Stimulated activated naive CD8-positive, alpha-beta T cell treated with anti-CD3 and anti-CD28 coated beads, Interleukin-15, Interleukin-2, amounts not matched to agents 100 U/mL and 50 U/mL, for 24 hours (primary cell): ENCODE results near the gene DHRS7C.

Experiments
- ATAC-seq: fragments of 150-1000 bp; cut with Tn5 transposase; one replicate; pipeline ENCODE4 v1.10.0; 2021
- DNase-seq: peaks from one replicate; pipeline ENCODE4 v3.0.0; 2021

The DHRS7C gene

DNA sequence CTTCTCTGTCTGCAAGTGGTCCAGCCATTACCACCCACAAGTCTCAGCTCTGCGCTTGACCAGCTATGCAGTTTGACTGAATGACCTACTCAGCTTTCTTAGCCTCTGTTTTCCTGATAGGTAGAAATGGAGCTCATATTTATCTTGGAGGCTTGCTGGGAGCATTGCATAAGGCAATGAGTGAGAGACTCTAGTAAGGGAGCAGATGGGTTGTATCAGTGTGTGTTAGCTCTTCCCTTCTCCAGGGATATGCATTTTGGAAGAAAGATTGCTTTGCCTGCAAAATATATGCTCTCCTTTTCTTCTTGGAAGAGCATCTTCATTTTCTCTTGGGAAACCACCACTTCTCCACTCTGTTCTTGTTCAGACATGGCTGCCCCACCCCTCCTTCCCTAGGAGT, 26.1 kb downstream of the DHRS7C start:
- DNase-seq, result no peak
- no peak for ATAC-seq

DNA sequence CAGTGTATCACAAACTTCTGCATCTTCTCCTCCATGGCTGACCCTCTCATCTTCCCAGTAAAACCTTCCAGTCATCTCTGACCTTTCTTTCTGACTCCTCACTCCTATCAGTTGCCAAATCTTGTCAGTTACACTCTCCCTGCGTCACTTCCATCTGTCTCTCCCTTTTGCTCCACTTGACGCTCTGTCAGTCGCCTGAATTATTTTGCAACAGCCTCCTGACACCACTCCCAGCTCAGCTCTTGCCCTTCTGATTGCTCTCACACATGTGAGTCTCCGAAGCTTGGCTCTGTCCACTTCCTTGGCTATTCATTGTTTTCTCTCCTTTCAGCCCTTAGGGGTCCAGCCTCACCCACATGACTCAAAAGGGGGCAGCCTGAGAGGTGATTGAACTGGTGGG, 27.7 kb downstream of the DHRS7C start:
- ATAC-seq (no peak), DNase-seq (no peak)

DNA sequence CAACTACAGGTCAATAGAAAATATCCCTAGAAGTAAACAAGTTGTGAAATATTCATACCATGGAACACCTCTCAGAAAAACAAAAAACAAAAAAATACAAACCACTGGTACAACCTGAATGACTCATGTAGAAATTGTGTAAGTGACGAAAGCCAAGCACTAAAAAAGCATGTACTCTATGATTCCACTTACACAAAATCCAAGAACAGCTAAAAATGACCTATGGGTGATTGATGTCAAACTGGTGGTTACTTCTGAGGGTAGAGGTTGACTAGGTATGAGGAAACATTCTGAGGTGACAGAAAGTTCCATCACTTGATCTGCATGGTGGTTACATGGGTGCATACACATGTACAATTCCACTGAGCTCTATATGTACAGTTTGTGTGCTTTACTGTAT, 31.1 kb downstream of the DHRS7C start:
- no peak for DNase-seq
- ATAC-seq, result no peak

DNA sequence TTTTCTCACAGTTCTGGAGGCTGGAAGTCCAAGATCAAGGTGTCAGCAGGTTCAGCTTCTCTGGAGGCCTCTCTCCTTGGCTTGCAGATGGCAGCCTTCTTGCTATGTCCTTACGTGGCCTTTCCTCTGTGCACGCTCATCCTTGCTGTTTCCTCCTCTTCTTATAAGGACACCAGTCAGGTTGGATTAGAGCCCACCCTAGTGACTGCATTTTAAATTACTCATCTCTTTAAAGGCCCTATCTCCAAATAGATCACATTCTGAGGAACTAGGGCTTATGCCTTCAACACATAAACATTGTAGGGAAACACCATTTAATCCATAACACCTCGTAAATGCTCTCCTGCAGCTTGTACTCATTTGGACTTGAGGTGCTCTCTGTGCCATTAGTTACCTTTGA, 36.3 kb downstream of the DHRS7C start:
- ATAC-seq (no peak), DNase-seq (no peak)

DNA sequence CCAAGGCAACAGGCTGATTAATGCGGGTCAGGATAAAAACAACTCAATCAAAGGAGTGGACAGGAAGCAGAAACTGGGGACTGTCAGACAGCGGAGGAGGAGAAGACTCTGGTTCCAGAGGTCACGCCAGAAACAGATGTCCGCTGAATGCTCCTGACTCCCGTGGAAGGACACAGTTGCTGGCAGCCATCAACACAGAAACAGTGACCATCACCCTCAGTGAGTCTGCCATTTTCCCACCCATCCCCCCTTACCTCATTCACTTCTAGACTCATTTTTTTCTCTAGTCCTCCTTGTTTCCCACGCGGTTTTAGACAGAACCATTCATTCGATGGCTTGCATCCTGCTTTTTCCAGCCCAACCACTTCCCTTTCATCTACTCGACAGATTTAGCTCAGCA, 40.9 kb downstream of the DHRS7C start:
- DNase-seq (no peak), ATAC-seq (no peak)

DNA sequence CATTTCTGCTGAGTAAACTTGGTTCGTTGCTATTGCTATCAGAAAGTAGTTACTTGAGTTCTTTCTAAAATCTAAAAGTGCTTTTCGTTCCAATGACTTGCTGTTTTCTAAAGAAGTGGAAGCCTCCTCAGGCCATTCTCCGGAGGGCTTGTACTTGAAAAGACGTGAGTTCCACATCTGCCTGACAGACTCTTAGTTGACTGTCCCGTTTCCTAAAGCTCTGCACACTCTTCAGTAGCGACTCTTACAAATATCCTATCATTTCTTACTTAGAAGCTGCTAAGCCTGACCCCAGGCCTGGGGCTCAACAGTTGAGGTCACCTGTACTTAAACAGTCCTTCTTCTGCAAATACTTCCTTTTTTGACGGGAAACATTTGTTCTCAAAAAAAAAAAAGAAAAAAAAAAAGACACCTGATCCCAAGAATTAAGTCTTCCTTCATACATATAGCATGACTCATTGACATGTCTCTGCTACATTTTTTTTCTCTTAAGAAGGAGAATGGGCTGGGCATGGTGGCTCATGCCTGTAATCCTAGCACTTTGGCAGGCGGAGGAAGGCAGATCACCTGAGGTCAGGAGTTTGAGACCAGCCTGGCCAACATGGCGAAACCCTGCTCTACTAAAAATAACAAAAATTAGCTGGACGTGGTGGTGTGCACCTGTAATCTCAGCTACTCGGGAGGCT, 61.5 kb downstream of the DHRS7C start:
- ATAC-seq (no peak), DNase-seq (no peak)

DNA sequence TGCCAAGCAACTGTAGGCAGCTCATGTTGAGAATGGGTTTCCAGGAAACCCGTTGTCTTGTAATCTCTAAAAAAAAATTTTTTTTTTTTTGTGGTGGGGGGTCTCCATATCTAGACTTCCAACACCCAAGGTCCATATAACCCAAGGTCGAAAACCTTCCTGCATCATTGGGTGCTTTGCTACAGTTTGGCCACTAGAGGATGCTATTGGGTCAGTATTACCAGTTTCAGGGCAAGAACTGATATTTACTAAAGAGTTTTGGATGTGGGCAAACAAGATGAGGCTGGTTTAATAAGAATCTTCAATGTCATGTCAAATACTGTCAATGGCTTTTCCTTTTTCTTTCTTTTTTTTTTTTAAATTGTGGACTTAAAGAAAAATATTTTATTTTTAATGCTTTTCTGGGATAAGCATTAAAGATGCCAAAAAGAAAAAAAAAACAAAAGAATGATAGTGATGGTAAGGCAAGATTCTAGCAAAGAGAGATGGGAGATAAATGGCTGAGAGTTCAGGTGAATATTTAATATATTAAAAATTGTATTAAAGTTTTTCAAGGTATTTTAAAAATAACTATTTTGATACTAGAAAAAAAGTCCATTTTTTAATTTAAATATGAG, 62.2 kb downstream of the DHRS7C start:
- no peak for DNase-seq
- no peak for ATAC-seq

DNA sequence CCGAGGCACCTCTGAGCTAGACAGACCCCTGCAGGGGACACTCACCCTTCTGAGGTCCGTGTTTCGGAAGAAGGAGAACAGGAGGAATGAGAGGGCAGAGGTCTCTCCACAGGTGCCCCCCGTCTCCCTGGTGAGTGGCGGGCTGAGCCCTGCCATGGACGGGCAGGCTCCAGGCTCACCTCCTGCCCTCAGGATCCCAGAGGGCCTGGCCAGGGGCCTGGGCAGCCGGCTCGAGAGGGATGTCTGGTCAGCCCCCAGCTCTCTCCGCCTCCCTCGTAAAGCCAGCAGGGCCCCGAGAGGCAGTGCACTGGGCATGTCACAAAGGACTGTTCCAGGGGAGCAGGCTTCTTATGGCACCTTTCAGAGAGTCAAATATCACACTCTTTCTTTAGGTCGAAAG, 62.8 kb downstream of the DHRS7C start:
- no peak for DNase-seq
- no peak for ATAC-seq

DNA sequence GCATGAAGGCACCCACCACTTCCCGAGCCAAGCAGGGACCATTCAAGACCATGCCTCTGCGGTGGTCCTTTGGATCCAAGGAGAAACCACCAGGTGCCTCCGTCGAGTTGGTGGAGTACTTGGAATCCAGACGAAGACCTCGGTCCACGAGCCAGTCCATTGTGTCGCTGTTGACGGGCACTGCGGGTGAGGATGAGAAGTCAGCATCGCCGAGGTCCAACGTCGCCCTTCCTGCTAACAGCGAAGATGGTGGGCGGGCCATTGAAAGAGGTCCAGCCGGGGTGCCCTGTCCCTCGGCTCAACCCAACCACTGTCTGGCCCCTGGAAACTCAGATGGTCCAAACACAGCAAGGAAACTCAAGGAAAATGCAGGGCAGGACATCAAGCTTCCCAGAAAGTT, 63.4 kb downstream of the DHRS7C start:
- DNase-seq (no peak), ATAC-seq (no peak)

DNA sequence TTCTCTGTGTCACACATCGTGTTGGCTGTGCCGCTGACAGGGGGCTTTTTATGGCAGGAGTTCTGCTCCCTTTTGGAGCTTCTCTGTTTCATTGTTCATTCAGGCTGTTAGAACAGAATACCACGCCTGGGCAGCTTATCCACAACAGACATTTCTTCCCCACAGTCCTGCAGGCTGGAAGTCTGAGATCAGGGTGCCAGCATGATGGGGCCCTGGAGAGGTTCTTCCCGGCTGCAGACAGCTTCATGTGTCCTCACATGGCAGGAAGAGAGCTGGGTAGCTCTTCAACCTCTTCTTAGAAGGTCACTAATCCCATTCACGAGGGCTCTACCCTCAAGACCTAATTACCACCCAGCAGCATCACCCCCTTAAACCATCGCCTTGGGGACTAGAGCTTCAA, 65.1 kb downstream of the DHRS7C start:
- DNase-seq (no peak), ATAC-seq (no peak)

DNA sequence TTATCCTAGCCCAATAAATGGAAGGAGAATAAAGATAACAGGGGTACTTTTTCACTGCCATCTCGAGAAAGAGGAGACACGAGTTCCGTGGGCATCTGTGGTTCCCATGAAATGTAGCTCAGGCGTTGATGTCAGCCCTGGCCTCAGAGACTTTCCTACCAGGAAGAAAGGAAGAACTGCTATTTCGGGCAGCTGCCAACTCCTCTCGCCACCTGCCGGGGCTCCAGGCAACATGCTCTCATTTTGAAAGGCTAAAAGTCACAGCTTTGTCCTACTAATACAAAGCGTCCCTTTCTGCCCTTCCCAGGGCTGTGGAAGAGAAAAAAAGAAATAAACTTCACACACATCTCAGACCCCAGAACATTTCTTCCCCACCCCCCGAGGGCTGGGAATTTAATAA, 65.8 kb downstream of the DHRS7C start:
- DNase-seq (no peak), ATAC-seq (no peak)
